ENCODE measurements around the gene EMD.
"Not testable (repeated sequence)": the region's sequence is repeated elsewhere in the genome, so short reads cannot be mapped to it uniquely, and the experiment has no call there.

Gene EMD

DNA sequence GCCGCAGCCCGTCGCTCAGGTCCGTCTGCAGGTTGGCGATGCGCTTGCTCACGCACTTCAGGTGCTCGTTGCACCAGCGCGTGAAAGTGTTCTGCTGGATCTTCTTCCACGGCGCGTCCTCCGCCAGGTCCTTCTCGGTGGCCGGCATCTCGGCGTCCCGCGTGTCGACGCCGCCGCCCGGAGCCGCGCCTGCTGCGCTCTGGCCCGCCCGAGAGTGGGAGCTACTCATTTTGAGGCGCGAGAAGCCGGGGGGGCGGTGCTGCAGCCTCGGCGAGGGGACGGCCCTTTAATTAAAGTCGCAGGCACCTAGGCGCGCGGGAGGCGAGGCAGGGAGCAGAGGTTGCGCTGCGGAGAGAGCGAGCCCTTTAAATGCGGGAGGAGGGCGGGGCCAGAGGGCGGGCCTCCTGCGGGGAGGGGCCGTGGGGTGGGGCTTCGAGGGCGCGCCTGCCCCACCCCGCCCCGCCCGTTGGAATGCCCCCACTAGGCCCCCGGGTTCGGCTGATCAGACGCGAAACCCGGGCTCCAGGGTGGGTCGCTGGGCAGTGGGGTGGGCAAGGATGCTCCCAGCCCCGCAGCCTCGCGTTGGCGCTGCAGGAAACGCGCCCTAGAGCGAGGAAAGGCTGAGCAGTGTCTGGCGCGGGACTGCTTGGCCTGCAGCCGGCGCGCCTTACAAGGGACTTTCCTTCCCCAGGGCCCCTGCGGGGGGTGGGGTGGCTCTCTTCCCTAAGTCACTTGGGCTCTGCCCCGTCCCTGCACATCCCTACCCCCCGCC, 7.9 kb upstream of the EMD start:
- peak; percentile 82 to 87 for DNase-seq (ENCODE audit: low read depth in 1 of 2, low spot score in 1 of 2)

DNA sequence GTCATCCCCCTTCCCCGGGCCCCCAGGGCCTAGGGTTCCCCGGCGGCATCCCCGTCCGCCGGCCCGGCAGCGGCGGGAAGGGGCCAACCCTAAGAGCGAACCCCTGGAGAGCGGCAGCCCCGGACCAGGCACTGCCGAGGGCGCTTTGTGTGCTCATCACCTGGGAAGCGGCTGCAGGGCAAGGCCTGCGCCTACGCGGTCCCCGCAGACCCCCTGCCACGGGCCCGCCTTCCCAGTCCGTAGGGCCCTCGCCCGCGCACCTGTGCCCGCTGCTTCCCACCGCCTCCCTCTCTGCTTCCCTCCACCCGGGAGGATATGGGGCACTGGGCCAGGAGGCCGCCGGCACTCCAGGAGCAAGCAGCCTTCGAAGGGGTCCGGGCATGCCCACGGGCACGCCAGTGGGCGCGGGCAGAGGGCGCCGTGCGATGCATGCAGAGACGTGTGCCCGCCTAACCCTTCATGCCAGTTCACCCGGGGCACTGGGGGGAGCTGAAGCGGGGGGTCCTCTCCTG, 7.2 kb upstream of the EMD start:
- no peak for DNase-seq (ENCODE audit: low read depth in 1 of 2, low spot score in 1 of 2)

DNA sequence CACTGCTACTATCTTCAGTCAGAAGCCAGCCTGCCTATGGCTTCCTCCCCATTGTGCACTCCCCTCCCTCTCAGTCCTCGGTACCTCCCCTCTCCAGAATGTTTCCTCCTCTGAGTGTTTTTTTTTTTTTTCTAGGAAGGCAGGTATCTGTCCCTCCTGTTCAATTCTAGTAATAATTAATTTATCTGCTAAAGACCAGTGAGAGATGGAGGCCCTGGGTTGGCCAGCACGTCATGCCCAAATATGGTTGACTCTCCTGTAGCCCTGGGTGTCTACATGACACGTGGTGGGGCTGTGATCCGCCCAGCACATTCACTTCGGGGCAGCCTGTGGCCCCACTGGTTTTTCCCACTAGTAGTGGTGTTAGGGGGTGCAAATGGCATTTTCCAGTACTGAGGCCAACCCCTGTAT, 6.5 kb upstream of the EMD start:
- DNase-seq (ENCODE audit: low read depth in 1 of 2, low spot score in 1 of 2) = no peak

DNA sequence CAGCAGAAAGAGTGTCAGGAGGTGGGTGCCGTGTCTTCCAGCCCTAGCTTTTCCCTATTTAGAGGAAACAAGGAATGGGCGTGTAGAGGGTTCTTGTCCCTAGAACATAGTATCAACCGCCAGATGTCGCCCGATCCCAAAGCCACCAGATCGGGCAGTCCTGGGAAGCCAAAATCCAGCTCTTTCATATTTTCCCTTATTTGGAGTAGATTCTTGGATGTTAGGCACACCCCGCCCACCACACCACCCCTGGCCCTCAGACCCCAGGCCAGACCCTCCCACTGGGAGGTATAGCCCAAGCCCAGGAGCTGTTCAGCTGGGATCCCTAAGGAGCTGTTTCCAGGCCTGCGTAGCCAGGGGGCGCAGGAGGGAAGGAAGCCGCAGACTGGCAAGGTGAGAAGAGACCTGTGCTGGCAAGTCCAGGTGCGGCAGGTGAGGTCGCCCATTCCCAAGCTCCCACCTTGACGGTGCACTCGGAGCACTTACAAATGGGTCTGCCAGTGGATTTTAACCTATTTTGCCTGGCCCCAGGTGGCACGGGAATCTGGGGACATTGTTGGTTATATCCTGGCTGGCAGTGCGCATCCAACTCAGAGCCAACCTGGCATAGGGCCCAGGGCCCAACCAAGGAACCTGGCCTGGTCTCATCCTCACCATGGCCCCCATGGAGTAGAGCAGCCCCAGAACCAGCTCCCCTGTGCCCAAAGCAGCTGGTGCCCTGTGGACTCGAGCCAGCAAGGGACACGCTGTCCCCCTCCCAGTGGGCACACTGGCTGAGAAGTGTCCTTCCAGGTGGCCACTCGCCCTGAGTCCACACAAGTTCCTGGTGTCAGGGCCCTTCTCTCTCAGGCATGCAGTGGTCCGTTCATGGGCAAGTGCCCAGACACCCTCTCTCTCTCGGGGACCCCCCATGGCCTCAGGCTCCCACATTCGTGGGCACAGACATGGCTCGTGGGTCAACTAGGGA, 5.5 kb upstream of the EMD start:
- no peak for DNase-seq (ENCODE audit: low read depth in 1 of 2, low spot score in 1 of 2)

DNA sequence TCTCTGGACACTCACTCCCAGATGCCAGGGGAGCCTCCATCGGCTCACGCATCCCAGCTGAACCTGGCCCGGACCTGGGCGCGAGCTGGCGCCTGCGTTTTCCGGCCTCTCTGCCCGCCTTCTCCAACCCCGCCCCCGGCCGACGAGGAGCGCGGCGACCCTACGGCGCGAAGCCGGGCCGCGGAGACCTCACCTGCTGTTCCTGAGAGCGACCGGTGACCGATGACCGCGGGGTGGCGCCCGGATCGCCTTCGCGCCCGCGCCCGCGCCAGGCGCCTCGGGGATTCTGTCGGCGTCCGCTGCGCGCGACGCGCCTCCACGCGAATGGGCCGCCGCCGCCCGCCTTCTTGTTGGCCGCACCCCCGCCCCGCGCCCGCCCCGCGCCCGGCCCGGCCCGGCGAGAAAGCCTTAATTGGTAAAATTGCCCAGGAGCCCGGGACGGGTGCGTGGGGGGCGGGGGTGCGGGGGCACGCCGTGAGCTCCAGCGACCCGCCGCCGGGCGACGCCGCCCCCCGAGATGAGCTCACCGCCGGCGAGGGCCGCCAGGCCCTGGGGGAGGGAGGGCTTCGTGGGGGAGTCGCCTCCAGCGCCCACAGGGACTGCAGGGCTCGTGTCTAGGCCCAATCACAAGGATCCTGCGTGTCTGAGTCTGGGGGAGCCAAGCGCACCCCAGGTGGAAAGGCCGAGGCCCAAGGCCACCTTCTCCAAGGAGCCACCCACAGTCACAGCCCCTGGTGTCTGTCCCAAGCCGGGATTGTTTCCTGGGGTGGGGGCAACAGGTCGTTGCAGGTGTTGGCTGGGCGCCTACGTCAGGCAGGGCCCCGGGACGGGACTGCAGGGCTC, 4.6 kb upstream of the EMD start, which contains the start of gene FLNA:
Gene FLNA, minus strand, starts transcription at position 322 of the 843 bp plus-strand sequence. CDS start 3,389 bp downstream, outside the sequence.
- no peak for DNase-seq (ENCODE audit: low read depth in 1 of 2, low spot score in 1 of 2)

DNA sequence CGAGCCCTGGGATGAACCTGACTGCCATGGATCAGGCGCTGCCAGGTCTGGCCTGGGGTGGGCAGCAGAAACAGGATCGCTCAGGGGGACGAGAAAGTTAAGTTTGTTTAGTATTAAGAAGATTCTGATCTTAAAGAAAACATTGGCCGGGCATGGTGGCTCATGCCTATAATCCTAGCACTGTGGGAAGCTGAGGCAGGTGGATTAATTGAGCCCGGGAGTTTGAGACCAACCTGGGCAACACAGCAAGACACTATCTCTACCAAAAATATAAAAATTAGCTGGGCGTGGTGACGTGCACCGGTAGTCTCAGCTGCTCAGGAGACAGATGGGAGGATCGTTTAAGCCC, 4.0 kb upstream of the EMD start:
- no peak for DNase-seq (ENCODE audit: low read depth in 1 of 2, low spot score in 1 of 2)

DNA sequence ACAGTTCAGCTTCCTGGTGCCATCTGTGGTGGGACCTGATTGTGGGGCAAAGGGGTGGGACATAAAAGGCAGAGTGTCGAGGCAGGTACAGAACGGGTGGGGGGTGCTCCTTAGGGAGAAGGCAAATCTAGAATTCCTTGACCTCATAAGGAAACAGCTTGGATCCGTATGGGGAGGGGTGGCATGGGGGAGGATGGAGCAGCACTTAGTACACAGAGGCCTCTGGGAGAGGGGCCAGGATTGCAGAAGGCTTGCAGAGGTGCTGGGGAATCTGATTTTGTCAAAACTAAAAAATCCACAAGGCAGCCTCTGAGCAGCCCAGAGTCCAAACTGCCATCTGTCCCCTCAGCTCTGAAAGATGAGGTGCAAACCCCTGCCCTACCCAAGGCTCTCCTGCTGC, 2.3 kb upstream of the EMD start:
- DNase-seq (ENCODE audit: low read depth in 1 of 2, low spot score in 1 of 2) = no peak

DNA sequence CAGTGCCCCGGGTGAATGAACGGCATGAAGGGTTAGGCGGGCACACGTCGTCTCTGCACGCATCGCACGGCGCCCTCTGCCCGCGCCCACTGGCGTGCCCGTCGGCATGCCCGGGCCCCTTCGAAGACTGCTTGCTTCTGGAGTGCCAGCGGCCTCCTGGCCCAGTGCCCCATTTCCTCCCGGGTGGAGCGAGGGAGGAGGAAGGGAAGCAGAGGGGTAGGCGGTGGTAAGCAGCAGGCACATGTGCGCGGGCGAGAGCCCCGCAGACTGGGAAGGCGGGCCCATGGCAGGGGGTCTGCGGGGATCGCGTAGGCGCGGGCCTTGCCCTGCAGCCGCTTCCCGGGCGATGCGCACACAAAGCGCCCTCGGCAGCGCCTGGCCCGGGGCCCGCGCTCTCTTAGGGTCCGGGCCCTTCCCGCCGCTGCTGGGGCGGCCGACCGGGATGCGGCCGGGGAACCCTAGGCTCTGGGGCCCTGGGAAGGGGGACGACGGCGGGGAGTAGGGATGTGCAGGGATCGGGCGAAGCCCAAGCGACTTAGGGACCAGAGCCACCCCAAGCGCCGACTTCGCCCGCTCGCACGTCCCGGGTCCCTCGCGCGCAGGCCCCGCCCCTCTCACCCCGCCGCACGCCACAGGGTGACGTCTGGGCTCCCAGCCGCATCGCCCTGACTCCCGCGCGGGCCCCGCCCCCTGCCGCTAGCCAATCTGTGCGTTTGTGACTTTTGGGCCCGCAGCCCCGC, 866 bp upstream of the EMD start:
- no peak for DNase-seq (ENCODE audit: low read depth in 1 of 2, low spot score in 1 of 2)

DNA sequence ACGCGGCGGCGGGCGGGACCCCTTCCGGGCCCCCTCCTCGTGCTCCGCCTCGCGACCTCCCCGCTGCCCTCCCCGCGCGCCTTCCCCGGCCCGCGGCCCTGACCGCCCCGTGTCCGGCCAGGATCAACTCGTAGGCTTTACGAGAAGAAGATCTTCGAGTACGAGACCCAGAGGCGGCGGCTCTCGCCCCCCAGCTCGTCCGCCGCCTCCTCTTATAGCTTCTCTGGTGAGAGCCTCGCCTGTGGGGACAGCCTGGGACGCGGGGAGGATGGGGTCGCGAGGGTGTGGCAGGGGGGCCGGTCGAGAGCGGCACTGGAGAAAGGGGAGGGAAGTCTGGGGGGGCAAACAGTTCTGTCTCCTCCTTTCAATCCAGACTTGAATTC, 465 bp downstream of the EMD start:
- no peak for DNase-seq (ENCODE audit: low read depth in 1 of 2, low spot score in 1 of 2)

DNA sequence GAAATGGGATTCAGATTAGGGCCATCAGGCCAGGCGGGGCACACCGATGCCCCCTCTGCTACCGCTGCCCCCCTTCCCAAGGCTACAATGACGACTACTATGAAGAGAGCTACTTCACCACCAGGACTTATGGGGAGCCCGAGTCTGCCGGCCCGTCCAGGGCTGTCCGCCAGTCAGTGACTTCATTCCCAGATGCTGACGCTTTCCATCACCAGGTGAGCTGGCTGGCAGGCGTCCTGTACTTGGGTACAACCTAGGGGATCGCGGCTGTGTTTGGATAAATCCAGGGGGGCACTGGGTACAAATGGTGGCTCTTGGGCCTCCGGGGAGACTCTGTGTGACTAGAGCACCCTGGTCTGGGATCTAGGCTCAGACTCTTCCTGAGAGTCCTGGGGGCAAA, 1.1 kb downstream of the EMD start:
- DNase-seq (ENCODE audit: low read depth in 1 of 2, low spot score in 1 of 2) = no peak

DNA sequence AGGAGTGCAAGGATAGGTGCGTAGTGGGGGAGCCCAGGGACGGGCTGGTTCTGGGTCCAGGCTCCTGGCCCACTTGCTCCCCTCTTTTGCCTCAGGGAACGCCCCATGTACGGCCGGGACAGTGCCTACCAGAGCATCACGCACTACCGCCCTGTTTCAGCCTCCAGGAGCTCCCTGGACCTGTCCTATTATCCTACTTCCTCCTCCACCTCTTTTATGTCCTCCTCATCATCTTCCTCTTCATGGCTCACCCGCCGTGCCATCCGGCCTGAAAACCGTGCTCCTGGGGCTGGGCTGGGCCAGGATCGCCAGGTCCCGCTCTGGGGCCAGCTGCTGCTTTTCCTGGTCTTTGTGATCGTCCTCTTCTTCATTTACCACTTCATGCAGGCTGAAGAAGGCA, 1.7 kb downstream of the EMD start:
- DNase-seq (ENCODE audit: low read depth in 1 of 2, low spot score in 1 of 2) = no peak

DNA sequence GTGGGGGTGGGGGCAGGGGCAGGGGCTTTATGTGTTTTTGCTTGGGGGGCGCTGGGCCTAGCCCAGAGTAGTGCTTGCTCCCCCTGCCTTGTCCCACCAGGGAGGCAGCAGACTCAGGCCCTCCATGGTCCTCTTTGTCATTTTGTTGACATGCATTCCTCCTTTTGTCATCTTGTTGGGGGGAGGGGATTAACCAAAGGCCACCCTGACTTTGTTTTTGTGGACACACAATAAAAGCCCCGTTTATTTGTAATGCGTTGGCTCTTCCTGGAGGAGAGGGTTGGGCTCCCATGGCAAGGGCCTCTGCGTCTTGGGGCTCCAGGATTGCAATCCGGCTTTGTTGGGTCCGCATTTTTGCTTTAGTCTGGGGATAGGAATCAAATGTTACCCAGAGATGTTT, 2.2 kb downstream of the EMD start:
- no peak for DNase-seq (ENCODE audit: low read depth in 1 of 2, low spot score in 1 of 2)

DNA sequence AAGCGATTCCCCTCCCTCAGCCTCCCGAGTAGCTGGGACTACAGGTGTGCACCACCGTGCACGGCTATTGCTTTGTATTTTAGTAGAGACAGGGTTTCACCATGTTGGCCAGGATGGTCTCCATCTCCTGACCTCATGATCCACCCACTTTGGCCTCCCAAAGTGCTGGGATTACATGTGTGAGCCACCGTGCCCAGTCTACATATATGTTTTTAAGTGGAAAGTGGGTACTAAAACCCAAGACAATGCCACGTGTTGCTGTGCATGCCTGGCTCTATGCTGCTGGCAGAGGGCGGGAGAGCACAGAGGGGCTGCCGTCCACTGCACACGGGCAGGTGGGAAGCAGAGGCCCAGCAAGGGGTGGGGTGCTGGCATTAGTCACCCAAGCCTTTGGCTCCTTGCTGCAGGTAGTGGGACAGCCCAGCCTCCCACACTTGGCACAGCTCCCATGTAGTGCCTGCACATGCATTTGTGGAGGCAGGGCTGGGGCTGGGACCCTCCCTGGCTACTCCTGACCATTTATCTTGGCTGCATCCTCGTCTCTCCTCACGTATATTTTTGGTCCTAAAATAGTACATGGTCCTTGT, 3.5 kb downstream of the EMD start:
- DNase-seq (ENCODE audit: low read depth in 1 of 2, low spot score in 1 of 2) = no peak

DNA sequence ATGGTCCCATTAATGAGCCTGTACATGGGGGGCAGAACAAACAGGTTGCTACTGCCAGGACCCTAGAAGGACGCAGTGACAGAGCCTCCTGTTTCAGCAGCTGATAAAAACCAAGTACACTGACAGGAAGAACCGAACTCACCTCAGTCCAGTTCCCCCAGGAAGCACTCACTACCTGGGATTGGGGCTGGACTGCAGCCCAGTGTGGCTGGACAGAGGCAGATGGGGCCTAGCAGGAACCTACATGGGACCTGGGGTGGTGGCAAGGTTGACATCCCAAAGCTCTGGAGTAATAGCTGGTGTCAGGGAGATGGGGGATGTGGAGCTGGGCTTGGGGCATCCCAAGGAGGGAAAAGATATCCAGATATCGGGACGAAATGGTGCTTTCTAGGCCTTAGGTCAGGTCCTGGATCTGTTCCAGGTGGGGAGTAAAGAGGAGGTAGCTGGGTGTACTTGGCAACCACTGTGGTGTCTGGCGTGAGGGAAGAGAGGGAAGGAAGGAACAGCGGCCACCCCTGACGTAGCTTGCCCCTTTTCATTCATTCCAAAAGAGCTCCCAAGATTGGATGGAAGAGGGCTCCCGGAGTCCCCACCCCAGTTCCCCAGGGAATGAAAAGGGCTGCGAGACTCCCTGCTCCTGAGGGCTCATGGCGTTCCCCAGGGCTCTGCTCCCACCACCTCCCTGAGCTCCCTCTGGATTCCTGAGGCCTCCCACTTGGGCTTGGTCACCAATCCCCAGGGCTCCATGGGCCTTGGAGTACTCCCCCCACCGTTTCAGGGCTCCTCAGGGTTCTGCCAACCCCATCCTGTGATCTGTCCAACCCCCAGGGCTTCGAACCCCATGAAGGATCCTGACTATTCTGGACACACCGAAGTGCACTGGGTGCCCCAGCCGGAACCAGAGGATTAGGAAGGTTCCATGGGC, 4.5 kb downstream of the EMD start:
- DNase-seq (ENCODE audit: low read depth in 1 of 2, low spot score in 1 of 2) = no peak

DNA sequence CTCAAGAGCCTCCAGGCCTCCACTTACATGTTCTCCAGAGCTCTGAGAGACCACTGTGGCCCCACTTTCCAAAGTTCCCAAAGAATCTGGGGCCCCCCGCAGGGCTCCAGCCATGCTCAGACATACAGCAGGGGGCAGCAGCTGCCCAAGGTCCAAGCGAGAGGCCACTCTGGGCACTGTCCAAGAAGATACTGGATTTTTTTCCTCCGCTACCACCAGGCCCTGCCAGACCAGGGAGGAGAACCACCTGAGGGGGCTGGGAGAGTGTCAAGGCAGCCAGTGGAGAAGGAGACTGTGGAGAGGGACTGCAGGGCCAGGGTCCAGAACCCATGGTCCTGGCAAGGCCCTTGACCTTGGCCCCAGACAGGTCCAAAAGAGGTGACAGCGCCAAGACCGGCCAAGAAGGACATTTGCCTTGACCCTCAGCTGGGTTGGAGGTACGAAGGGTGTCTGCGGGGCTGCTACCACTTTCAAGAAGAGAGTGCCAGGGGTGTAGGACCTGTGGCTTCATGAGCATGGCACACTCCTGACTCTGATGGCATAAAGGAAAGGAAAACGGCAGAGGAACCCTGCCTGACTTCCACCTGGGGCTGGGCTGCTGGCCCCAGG, 5.3 kb downstream of the EMD start:
- no peak for DNase-seq (ENCODE audit: low read depth in 1 of 2, low spot score in 1 of 2)

DNA sequence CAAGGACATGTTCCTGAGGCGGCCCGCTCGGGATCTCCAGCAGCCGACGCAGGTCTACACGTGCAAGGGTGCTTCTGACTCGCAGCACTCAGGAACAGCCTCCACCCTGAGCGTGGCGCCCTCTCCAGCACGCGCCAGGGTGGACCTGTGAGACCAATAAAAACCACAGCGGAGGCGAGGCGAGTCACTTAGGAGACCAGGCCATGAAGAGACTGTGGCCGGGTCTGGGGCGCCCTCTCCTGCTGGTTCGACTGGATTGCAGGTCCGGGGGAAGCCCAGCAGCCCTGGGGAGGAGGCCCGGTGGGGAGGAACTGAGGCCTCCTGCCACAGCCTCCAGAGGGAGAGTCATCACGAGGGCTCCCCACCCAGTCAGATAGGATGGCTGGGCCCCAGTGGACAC, 9.0 kb downstream of the EMD start:
- not testable (repeated sequence) for DNase-seq (ENCODE audit: low read depth in 1 of 2, low spot score in 1 of 2)

DNA sequence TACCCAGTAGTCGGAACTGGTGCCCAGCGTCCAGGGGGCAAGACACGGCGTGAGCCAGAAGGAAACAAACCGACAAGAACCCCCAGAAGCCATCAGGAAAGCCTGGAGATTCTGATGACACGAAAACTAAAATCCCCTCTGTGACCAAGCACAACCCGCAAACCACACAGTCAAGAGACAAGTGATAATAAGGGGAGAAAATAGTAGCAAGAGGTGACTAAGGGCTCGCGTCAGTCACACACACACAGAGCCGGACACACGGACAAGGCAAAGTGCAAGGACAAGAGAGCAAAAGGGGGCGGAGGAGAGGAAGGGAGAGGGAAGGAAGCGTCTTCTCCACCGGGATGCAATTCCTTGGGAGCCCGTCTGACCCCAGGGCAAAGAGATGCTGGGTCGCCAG, 9.6 kb downstream of the EMD start:
- not testable (repeated sequence) for DNase-seq (ENCODE audit: low read depth in 1 of 2, low spot score in 1 of 2)
